Measurements from ENCODE around the gene TRAM2. TPM values are rescaled to one million over a fixed set of nuclear protein-coding genes. Genes with fewer than 3 reads are reported as not detected.
A peak's percentile ranks its signal among the peaks of the same experiment; 100 is the strongest.

TRAM2 gene
- total and polyA plus RNA-seq, 2 of the 13 experiments (the other 11 are each of a cell fraction or from before 2014, with no cell fraction given): 49.1 to 72.5 TPM

DNA sequence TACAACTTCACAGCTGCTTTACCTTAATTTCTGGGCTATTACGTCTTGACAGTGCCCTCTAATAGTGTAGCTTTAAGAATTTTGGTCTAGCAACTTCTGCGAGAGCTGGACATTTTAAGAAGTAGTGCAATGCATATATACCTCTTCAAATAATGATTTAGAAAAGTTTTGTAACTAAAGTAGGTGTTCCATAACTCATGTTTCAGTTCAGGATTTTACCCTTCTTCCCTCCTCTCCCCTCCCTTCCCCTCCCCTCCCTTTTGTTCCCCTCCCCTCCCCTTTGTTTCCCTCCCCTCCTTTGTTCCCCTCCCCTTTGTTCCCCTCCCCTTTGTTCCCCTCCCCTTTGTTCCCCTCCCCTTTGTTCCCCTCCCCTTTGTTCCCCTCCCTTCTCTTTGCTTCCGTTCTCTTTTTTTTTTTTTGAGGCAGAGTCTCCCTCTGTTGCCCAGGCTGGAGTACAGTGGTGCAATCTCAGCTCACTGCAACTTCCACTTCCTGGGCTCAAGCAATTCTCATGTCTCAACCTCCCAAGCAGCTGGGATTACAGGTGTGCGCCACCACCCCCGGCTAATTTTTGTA lies 28.8 kb upstream of the TRAM2 start:
- H3K4me3 ChIP-seq (replicated peaks in 1 of 3; ENCODE audit: insufficient read depth in 1 of 3, low read depth in 2 of 3, low read length in 3 of 3): no peak overlapping the region
- no peak overlapping the region for H3K9ac ChIP-seq (ENCODE audit: insufficient read depth, low read depth, low read length)
- H4K20me1 ChIP-seq (ENCODE audit: insufficient read depth, low read length): no peaks in the 10 kb centered on the region
- H3K36me3 ChIP-seq (replicated peaks in 1 of 2; ENCODE audit: control insufficient read depth in 1 of 2, insufficient read depth in 2 of 2, low read length in 2 of 2): no peaks in the 10 kb centered on the region
- H3K4me2 ChIP-seq (ENCODE audit: low read depth, low read length): no peak overlapping the region
- H3K27ac ChIP-seq (ENCODE audit: extremely low read length, insufficient read depth, low read length): no peak overlapping the region
- DNase-seq (ENCODE audit: low spot score) (no peak), ATAC-seq (no peak), FAIRE-seq (no peak)
- intact Hi-C loops (cut with micrococcal nuclease; ENCODE audit: unreplicated experiment) (no loop called here), in situ Hi-C loops (cut with HindIII; ENCODE audit: extremely low pct_ligation_motif_present, low pct_unique_long_range_greater_than_20kb) (no loop called here)
- no peaks in the 10 kb centered on the region for H3K79me2 ChIP-seq (ENCODE audit: insufficient read depth, low read length)
- H3K27me3 ChIP-seq (ENCODE audit: control insufficient read depth in 1 of 2, insufficient read depth in 2 of 2, low read length in 2 of 2): no peaks in the 10 kb centered on the region
- ChIA-PET POLR2A (interaction anchor here (1.3 kb wide), 1 partner anchor 28 kb away, joined by 4 read pairs; the partner anchor contains the start of gene TRAM2), CTCF (ENCODE audit: low intra/inter-chr PET ratio, low total read pairs) (no interaction called here)
- no peaks in the 10 kb centered on the region for H3K9me3 ChIP-seq (ENCODE audit: low read length)
- 92% methylated on average over 5 of the region's 5 CpGs for WGBS (ENCODE audit: low lambda C conversion rate)
- peaks cover 23% of the 10 kb centered on the region for H3K4me1 ChIP-seq (ENCODE audit: insufficient read depth, low read length)
- H2AFZ ChIP-seq (ENCODE audit: low read length): no peak overlapping the region
- BruUV-seq (replicated peaks): no TSS peak
- TF ChIP-seq ZNF709 (CRISPR knock-in tag; IDR thresholded peaks at IDR 0.05) (no peak), MZF1 (CRISPR knock-in tag; IDR thresholded peaks at IDR 0.05; ENCODE audit: borderline replicate concordance) (no peak), HOXA9 (CRISPR knock-in tag; IDR thresholded peaks at IDR 0.05; ENCODE audit: borderline replicate concordance) (no peak), SOX6 (IDR thresholded peaks at IDR 0.05) (no peak), SOX6 (CRISPR knock-in tag; IDR thresholded peaks at IDR 0.05) (0 out of 2 replicates have a peak, but pooled peaks have one; percentile 18), STAG1 (CRISPR knock-in tag; IDR thresholded peaks at IDR 0.05) (peak; percentile 14; the same call in 1 of the 2 replicates), ARNT2 (CRISPR knock-in tag; IDR thresholded peaks at IDR 0.05; ENCODE audit: low read depth) (no peak), EEA1 (CRISPR knock-in tag; IDR thresholded peaks at IDR 0.05; ENCODE audit: borderline replicate concordance) (no peak), RBM22 (optimal IDR thresholded peaks at IDR 0.05; ENCODE audit: low read length) (no peak)
- TF ChIP-seq, protein P1, sequence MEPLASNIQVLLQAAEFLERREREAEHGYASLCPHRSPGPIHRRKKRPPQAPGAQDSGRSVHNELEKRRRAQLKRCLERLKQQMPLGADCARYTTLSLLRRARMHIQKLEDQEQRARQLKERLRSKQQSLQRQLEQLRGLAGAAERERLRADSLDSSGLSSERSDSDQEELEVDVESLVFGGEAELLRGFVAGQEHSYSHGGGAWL (CRISPR knock-in tag; IDR thresholded peaks at IDR 0.05): no peak
- TF ChIP-seq, protein P2, sequence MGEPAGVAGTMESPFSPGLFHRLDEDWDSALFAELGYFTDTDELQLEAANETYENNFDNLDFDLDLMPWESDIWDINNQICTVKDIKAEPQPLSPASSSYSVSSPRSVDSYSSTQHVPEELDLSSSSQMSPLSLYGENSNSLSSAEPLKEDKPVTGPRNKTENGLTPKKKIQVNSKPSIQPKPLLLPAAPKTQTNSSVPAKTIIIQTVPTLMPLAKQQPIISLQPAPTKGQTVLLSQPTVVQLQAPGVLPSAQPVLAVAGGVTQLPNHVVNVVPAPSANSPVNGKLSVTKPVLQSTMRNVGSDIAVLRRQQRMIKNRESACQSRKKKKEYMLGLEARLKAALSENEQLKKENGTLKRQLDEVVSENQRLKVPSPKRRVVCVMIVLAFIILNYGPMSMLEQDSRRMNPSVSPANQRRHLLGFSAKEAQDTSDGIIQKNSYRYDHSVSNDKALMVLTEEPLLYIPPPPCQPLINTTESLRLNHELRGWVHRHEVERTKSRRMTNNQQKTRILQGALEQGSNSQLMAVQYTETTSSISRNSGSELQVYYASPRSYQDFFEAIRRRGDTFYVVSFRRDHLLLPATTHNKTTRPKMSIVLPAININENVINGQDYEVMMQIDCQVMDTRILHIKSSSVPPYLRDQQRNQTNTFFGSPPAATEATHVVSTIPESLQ (CRISPR knock-in tag; conservative IDR thresholded peaks at IDR 0.05): no peak
- TF ChIP-seq, protein P3, sequence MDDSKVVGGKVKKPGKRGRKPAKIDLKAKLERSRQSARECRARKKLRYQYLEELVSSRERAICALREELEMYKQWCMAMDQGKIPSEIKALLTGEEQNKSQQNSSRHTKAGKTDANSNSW (CRISPR knock-in tag; IDR thresholded peaks at IDR 0.05; ENCODE audit: borderline replicate concordance): no peak
- TF ChIP-seq, protein P4, sequence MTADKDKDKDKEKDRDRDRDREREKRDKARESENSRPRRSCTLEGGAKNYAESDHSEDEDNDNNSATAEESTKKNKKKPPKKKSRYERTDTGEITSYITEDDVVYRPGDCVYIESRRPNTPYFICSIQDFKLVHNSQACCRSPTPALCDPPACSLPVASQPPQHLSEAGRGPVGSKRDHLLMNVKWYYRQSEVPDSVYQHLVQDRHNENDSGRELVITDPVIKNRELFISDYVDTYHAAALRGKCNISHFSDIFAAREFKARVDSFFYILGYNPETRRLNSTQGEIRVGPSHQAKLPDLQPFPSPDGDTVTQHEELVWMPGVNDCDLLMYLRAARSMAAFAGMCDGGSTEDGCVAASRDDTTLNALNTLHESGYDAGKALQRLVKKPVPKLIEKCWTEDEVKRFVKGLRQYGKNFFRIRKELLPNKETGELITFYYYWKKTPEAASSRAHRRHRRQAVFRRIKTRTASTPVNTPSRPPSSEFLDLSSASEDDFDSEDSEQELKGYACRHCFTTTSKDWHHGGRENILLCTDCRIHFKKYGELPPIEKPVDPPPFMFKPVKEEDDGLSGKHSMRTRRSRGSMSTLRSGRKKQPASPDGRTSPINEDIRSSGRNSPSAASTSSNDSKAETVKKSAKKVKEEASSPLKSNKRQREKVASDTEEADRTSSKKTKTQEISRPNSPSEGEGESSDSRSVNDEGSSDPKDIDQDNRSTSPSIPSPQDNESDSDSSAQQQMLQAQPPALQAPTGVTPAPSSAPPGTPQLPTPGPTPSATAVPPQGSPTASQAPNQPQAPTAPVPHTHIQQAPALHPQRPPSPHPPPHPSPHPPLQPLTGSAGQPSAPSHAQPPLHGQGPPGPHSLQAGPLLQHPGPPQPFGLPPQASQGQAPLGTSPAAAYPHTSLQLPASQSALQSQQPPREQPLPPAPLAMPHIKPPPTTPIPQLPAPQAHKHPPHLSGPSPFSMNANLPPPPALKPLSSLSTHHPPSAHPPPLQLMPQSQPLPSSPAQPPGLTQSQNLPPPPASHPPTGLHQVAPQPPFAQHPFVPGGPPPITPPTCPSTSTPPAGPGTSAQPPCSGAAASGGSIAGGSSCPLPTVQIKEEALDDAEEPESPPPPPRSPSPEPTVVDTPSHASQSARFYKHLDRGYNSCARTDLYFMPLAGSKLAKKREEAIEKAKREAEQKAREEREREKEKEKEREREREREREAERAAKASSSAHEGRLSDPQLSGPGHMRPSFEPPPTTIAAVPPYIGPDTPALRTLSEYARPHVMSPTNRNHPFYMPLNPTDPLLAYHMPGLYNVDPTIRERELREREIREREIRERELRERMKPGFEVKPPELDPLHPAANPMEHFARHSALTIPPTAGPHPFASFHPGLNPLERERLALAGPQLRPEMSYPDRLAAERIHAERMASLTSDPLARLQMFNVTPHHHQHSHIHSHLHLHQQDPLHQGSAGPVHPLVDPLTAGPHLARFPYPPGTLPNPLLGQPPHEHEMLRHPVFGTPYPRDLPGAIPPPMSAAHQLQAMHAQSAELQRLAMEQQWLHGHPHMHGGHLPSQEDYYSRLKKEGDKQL (CRISPR knock-in tag; IDR thresholded peaks at IDR 0.05; ENCODE audit: low read depth): no peak
- TF ChIP-seq, protein P5, sequence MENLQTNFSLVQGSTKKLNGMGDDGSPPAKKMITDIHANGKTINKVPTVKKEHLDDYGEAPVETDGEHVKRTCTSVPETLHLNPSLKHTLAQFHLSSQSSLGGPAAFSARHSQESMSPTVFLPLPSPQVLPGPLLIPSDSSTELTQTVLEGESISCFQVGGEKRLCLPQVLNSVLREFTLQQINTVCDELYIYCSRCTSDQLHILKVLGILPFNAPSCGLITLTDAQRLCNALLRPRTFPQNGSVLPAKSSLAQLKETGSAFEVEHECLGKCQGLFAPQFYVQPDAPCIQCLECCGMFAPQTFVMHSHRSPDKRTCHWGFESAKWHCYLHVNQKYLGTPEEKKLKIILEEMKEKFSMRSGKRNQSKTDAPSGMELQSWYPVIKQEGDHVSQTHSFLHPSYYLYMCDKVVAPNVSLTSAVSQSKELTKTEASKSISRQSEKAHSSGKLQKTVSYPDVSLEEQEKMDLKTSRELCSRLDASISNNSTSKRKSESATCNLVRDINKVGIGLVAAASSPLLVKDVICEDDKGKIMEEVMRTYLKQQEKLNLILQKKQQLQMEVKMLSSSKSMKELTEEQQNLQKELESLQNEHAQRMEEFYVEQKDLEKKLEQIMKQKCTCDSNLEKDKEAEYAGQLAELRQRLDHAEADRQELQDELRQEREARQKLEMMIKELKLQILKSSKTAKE (CRISPR knock-in tag; IDR thresholded peaks at IDR 0.05; ENCODE audit: borderline replicate concordance): no peak

All from HepG2 (cell line).